SU-DHL-6 (cell line): Measurements from ENCODE around the gene HSD17B11.

Source experiments
- H2AFZ ChIP-seq: fragments of 200-600 bp; sonication (generic); 2 replicates; pipeline ENCODE4 v1.6.1; 2014; ENCODE audit warnings: low read depth, mild to moderate bottlenecking, moderate library complexity, mixed read lengths, antibody characterized with exemption, low read length; ENCODE audit not compliant: severe bottlenecking
- H3F3A ChIP-seq: fragments of 200-600 bp; shearing (Covaris generic); 2 replicates; pipeline ENCODE4 v1.6.0; 2016; ENCODE audit warnings: antibody characterized with exemption, mild to moderate bottlenecking; ENCODE audit not compliant: insufficient read depth
- H3K27ac ChIP-seq: fragments of 200-600 bp; sonication (generic); 2 replicates; pipeline ENCODE4 v1.5.1; 2016; ENCODE audit warnings: low read depth, mild to moderate bottlenecking, low read length, moderate library complexity, mixed read lengths
- H3K27me3 ChIP-seq: fragments of 200-600 bp; sonication (generic), shearing (Covaris generic); 2 replicates; pipeline ENCODE4 v1.6.0; 2014; ENCODE audit warnings: mild to moderate bottlenecking, low read length
- H3K36me3 ChIP-seq: fragments of 200-600 bp; sonication (generic); 2 replicates; pipeline ENCODE4 v1.6.1; 2014; ENCODE audit warnings: mild to moderate bottlenecking, low read length, mixed read lengths
- H3K4me2 ChIP-seq: fragments of 300-600, 200-600 bp; shearing (Covaris generic), sonication (generic); 2 replicates; pipeline ENCODE4 v1.6.0; 2014; ENCODE audit warnings: low read length, low read depth, mild to moderate bottlenecking; ENCODE audit not compliant: poor library complexity, severe bottlenecking
- H3K4me3 ChIP-seq: fragments of 200-600 bp; sonication (generic); 2 replicates; pipeline ENCODE4 v1.5.1; 2014; ENCODE audit warnings: antibody characterized with exemption, low read length, mild to moderate bottlenecking, mixed read lengths; ENCODE audit not compliant: insufficient read depth, poor library complexity, severe bottlenecking
- H3K79me2 ChIP-seq: fragments of 200-600 bp; sonication (generic); 2 replicates; pipeline ENCODE4 v1.6.1; 2014; ENCODE audit warnings: mild to moderate bottlenecking, low read length, moderate library complexity; ENCODE audit not compliant: insufficient read depth
- H3K9ac ChIP-seq: fragments of 200-600 bp; sonication (generic); 2 replicates; pipeline ENCODE4 v1.7.0; 2014; ENCODE audit warnings: mild to moderate bottlenecking, low read length
- H3K9me2 ChIP-seq: fragments of 200-600 bp; sonication (generic); replicated peaks from 2 replicates; pipeline ENCODE4 v1.6.1; 2014; ENCODE audit warnings: low read length; ENCODE audit not compliant: insufficient read depth
- H3K9me3 ChIP-seq: fragments of 200-600 bp; sonication (generic); 2 replicates; pipeline ENCODE4 v1.6.1; 2014; ENCODE audit warnings: low read length, mixed read lengths; ENCODE audit not compliant: insufficient read depth
- H4K20me1 ChIP-seq: fragments of 200-600 bp; sonication (generic); 2 replicates; pipeline ENCODE4 v1.6.1; 2014; ENCODE audit warnings: low read depth, mild to moderate bottlenecking, antibody characterized with exemption, low read length, moderate library complexity, mixed read lengths
- CTCF ChIP-seq: fragments of 200-600 bp; sonication (generic); IDR thresholded peaks from one replicate; pipeline ENCODE4 v1.5.1; 2017; ENCODE audit warnings: antibody characterized with exemption, mild to moderate bottlenecking, low read length, moderate library complexity; ENCODE audit not compliant: insufficient read depth, poor library complexity, severe bottlenecking
- EZH2phosphoT487 ChIP-seq: fragments of 200-600 bp; sonication (generic), shearing (Covaris generic); conservative IDR thresholded peaks from 2 replicates; pipeline ENCODE4 v1.6.1; 2018; ENCODE audit warnings: mild to moderate bottlenecking, antibody characterized with exemption, low read length, moderate library complexity, mixed read lengths

Gene HSD17B11

GRCh38 chr4:87306056-87306455 is 84.9 kb downstream of the HSD17B11 start:
- Histone ChIP-seq H3K9ac (no peak overlapping the region), H3F3A (no peaks in the 10 kb centered on the region), H3K36me3 (no peaks in the 10 kb centered on the region), H3K9me3 (no peaks in the 10 kb centered on the region), H3K4me3 (no peak overlapping the region), H3K79me2 (no peaks in the 10 kb centered on the region), H3K27me3 (no peaks in the 10 kb centered on the region), H3K27ac (no peak overlapping the region), H3K4me2 (no peak overlapping the region), H2AFZ (no peak overlapping the region), H4K20me1 (no peaks in the 10 kb centered on the region), H3K9me2 (no peaks in the 10 kb centered on the region)
- no peak for TF ChIP-seq EZH2phosphoT487
- TF ChIP-seq CTCF, result no peak

DNA sequence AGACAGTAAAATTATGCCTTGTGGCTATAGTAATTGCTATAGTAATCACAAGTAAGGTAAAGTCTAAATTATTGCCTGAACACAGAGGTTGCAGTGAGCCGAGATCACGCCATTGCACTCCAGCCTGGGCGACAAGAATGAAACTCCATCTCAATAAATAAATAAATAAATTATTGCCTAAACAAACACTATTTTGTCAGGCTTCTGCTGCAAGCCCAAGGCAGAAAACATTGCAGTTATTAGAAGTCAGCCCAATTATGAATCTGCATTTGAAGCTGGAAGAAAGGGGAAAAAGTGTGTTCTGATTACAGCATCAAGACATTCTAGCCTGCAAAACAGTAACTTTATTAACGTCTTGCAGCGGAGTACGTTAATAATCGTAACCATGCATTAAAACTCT is 85.4 kb downstream of the HSD17B11 start:
- H3K9ac ChIP-seq, result no peak overlapping the region
- H3K36me3 ChIP-seq, result no peaks in the 10 kb centered on the region
- H2AFZ ChIP-seq, result no peak overlapping the region
- no peak for TF ChIP-seq EZH2phosphoT487
- no peak for TF ChIP-seq CTCF
- H3K27me3 ChIP-seq, result no peaks in the 10 kb centered on the region
- H3K79me2 ChIP-seq, result no peaks in the 10 kb centered on the region
- no peaks in the 10 kb centered on the region for H4K20me1 ChIP-seq
- H3F3A ChIP-seq, result no peaks in the 10 kb centered on the region
- H3K4me2 ChIP-seq, result no peak overlapping the region
- H3K9me3 ChIP-seq, result no peaks in the 10 kb centered on the region
- no peak overlapping the region for H3K27ac ChIP-seq
- H3K4me3 ChIP-seq, result no peak overlapping the region
- H3K9me2 ChIP-seq, result no peaks in the 10 kb centered on the region

DNA sequence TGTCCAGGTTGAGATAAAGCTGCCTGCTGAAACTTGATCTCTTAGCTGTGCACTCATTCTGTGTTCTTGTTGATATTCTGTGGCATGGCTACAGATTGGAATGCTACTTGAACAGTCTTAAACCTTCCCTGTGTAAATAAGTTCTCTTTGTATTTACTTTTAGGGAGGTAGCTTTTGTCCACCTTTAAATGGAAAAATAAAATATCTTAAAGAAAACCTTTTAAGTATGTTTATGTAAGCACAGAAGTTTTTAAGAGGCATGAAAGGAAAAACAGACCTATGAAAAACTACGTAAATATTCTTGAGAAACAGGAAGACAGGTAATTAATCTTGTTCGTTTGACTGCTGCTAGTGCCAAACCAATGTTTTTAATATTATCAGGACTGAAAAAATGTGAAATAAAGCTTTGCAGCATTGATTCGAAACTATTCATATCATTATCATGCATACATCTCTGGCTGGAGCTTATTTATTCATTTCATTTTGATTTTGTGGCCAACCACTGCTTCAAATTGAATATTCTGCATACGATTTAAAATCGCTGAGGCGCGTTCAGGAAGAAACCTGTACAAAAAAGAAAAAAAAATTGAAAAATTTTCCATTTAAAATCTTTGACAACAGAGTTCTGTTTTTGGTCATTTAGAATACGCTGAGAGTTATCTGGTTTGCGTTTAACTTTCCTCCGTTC is 86.1 kb downstream of the HSD17B11 start:
- TF ChIP-seq CTCF, result no peak
- no peak for TF ChIP-seq EZH2phosphoT487
- no peak overlapping the region for H3K4me2 ChIP-seq
- H3K27me3 ChIP-seq, result no peaks in the 10 kb centered on the region
- no peaks in the 10 kb centered on the region for H3F3A ChIP-seq
- H3K9ac ChIP-seq, result no peak overlapping the region
- no peak overlapping the region for H3K4me3 ChIP-seq
- no peaks in the 10 kb centered on the region for H3K36me3 ChIP-seq
- no peak overlapping the region for H2AFZ ChIP-seq
- no peak overlapping the region for H3K27ac ChIP-seq
- H3K9me3 ChIP-seq, result no peaks in the 10 kb centered on the region
- no peaks in the 10 kb centered on the region for H3K79me2 ChIP-seq
- no peaks in the 10 kb centered on the region for H4K20me1 ChIP-seq
- no peaks in the 10 kb centered on the region for H3K9me2 ChIP-seq
